GM08714 (cell line): Measurements from ENCODE around the gene YPEL3.
A peak's percentile ranks its signal among the peaks of the same experiment; 100 is the strongest.
"Not testable (repeated sequence)": the region's sequence is repeated elsewhere in the genome, so short reads cannot be mapped to it uniquely, and the experiment has no call there.

Experiments used
- H3K4me3 ChIP-seq: fragments of 200-500 bp; sonication (Bioruptor generic); 2 replicates; pipeline ENCODE4 v1.5.1; 2014; ENCODE audit warnings: mild to moderate bottlenecking, low read length, inconsistent platforms
- ZNF274 ChIP-seq: IDR thresholded peaks from 2 replicates; pipeline ENCODE4 v1.6.1; 2012; ENCODE audit warnings: mild to moderate bottlenecking, low read depth, low read length

The YPEL3 gene

DNA sequence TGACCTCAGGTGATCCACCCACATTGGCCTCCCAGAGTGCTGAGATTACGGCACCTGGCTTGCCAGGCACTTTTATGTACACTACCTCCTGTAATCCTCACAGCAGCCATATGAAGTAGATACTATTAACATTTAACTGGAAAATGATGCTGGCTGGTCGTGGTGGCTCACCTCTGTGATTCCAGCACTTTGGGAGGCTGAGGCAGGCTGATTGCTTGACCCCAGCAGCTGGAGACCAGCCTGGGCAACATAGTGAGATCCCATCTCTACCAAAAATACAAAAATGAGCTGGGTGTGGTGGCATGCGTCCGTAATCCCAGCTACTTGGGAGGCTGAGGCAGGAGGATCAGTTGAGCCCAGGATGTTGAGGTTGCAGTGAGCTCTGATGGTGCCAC, 29.0 kb upstream of the YPEL3 start:
- no peak for TF ChIP-seq ZNF274

DNA sequence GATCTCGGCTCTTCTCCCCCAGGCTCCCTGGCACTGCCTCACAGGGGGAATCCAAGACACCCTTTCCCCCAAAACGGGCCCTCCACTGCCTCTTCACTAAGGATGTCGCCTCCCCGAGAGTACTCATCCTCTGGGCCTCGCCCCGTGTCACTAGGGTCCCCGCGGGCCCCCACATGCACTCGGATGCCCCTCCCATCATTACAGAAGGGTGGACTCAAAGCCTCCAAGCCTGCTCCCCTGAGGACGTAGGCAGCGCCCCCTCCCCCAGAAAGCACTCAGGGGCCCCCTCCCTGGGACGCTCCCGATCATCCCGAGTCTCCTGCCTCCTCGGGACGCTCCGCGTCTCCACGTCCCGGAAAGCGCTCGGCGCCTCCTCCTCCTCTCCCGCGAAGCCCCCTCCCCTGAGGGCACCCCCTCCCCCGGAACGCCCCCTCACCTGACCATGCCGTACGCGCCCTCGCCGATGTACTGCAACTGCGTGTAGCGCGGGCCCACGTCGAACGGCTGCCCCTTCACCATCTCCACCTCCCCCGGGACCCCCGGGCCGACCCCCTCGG, 26.7 kb upstream of the YPEL3 start:
- H3K4me3 ChIP-seq, result peak overlapping the region; percentile 80
- no peak for TF ChIP-seq ZNF274

More for the DNA sequence above, 29.0 kb upstream of the YPEL3 start:
- H3K4me3 ChIP-seq, result no peak overlapping the region

DNA sequence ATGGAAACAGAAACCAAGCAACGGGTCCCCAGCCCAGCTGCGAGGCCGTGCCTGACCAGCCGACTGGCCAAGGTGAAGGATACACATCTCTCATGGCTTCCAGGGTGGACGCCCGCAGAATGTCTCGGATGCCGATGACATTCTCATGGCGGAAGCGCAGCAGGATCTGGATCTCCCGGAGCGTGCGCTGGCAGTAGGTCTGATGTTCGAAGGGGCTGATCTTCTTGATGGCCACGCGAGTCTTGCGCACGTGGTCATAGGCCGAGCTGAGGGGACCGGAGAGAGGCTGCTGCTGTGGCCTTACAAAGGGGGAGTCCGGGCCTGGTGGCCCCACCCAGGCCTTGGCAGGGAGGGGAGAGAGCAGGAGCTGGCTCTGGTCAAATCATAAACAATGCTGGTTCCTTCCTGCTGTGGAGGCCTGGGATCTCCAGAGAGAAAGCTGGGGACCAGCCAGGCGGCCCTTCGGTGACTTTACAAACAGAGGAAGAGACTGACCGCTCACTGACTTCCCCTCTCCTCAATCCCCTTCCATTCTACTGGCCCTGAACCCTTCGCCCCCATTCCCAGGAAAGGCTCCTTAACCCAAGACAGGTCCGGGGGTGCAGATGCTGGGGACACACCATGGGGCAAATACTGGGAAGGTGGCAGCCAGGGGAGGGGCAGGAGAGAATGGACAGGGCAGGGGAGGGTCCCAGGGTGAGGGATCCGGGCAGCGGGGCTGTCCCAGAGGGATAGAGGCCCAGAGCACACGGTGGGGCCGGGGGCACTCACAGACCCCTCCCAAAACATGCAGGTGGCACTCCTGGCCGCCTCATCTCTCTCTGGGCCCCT, 25.9 kb upstream of the YPEL3 start:
- TF ChIP-seq ZNF274, result no peak
- H3K4me3 ChIP-seq, result peak overlapping the region; percentile 80; the same call in 1 of the 2 replicates

DNA sequence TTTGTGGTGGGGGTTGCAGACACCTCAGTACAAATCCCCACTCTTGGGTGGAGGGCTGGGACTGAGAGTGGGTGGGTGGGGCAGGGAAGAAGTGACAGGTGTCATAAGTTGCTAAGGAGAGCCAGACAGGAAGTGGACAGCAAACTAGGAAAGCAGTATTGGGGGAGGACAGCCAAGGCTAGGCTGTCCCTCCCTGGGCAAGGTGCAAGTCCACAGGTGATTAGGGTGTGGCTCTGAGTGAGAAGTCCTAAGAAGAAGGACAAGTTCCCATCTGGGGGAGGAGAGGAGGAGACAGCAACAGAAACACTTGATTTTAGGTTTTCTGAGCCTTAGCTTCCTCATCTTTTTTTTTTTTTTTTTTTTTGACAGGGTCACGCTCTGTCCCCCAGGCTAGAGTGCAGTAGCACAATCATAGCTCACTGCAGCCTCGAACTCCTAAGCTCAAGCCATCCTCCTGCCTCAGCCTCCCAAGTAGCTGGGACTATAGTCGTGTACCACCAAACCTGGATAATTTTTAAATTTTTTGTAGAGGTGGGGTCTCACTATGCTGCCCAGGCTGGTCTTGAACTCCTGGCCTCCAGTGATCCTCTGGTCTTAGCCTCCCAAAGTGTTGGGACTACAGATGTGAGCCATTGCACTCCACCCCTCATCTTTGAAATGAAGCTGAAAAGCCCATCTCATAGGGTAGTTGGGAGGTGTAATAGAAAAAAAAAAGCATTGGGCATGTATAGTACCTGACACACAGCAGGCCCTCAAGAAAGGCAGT, 24.5 kb upstream of the YPEL3 start:
- TF ChIP-seq ZNF274, result no peak
- H3K4me3 ChIP-seq, result no peak overlapping the region

DNA sequence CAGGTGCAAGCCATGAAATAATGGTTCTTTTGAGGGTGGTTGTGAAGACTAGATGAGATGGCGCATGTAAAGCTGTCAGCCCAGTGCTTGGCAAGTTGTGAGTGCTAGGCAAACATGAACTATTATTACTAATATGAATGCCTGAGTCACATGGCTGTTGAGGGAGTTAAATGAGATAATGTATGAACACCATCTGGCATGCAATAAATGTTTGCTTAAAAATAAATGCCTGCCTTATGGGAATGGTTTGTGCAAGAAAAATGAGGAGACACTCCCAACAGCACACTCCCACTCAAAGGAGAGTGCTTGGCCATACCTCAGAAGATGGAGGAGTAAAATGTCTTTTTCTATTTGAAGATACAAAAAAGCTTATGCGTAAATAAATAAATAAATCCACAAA, 23.4 kb upstream of the YPEL3 start:
- no peak overlapping the region for H3K4me3 ChIP-seq
- no peak for TF ChIP-seq ZNF274

DNA sequence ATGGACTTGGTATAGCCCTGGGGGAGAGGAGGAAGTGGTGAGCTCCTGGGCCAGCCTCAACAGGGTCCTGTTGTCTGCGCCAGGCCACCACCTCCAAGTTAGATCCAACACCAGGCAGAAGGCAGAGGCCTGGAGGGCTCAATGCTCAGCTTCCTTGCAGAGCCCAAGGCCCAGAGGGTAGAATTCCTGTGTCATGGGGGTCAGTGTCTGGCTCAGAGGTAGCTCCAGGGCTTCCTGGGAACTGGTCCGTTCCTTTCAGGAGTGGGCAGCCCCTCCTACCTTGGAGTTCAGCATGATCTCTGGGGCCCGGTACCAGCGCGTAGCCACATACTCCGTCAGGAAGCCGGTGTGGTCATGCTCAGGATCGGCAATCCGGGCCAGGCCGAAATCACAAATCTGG, 21.8 kb upstream of the YPEL3 start:
- no peak for TF ChIP-seq ZNF274

DNA sequence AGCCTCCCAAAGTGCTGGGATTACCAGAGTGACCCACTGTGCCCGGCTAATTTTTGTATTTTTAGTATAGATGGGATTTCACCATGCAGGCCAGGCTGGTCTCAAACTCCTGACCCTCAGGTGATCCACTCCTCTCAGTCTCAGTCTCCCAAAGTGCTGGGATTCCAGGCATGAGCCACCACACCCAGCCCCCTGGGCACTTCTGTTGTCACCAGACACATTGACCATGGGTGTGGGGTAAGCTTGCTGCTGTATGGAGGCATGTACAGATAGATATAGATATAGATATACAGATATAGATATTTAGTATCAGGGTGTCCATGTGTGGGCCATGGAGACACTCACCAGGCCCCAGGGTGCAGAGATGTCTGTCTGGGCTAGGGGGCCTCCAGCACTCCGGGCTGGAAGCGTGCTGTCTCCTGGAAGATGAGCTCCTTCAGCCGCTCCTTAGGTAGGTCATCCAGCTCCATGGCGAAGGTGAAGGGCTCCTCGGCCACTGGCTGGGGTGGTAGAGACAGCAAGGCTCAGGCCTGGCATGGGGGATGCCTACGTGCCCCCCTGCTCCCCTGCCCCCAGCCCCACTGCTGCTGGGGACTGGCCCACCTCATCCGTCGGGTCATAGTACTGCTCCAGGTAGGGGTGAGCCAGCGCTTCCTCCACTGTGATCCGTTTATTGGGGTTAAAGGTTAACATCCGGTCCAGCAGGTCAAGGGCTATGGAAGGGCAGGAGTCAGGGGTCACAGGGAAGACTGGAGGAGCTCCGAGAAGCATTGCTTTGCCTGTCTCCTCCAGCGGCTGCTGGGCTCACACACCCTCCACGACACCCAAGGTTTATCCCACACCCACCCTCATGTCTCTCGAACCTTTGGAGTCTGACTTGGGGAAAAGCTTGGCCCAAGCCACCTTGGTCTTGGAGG, 20.5 kb upstream of the YPEL3 start:
- no peak overlapping the region for H3K4me3 ChIP-seq
- TF ChIP-seq ZNF274, result no peak

More for the DNA sequence above, 21.8 kb upstream of the YPEL3 start:
- H3K4me3 ChIP-seq, result no peak overlapping the region

DNA sequence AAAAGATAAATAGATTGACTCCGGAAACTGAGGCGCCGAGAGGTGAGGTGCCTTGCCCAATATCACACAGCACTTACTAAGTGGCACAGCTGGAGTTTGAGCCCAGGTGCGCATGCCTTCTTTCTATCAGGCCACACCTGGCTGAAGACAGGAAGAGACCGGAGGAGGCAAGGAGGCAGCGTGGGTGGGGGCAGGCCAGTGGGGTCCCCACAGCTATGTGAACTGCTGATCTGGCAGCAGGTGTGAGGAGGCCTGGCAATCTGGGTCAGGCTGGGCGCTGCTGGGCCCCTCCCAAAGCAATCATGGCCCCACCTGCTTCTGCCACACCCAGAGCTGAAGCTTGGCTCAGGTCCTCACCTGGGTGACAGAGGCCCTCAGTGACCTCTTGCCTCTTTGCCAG, 19.2 kb upstream of the YPEL3 start:
- no peak overlapping the region for H3K4me3 ChIP-seq
- no peak for TF ChIP-seq ZNF274

DNA sequence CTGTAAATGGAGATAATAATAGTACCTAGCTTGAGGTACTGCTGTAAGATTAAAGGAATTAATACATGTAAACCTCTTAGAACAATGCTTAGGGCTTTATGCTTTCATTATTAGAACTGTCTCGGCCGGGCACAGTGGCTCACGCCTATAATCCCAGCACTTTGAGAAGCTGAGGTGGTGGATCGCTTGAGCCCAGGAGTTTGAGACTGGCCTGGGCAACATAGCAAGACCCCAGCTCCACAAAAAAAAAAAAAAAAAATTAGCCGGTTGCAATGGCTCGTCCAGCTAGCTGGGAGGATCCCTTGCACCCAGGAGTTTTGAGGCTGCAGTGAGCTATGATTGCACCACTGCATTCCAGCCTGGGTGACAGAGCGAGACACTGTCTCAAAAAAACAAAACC, 18.8 kb upstream of the YPEL3 start:
- not testable (repeated sequence) for H3K4me3 ChIP-seq

DNA sequence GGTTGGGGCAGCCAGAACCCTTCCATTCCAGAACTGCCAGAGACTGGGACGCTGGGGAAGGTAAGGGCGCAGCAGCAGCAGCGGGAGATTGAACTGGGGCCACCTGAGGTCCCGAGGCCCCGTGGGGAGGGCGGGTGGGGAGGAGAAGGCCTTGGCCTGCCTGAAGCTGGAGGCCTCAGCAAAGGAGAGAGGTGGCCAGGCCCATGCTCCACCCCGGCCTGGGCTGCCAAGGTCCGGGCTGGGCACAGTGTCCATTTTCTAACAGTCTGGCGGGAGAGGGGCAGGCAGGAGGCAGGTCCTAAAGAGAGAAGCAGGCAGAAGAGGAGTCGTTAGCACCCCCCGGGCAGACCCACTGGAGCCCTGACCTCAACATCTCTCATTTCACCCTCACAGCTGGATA, 18.4 kb upstream of the YPEL3 start:
- H3K4me3 ChIP-seq, result no peak overlapping the region
- no peak for TF ChIP-seq ZNF274

DNA sequence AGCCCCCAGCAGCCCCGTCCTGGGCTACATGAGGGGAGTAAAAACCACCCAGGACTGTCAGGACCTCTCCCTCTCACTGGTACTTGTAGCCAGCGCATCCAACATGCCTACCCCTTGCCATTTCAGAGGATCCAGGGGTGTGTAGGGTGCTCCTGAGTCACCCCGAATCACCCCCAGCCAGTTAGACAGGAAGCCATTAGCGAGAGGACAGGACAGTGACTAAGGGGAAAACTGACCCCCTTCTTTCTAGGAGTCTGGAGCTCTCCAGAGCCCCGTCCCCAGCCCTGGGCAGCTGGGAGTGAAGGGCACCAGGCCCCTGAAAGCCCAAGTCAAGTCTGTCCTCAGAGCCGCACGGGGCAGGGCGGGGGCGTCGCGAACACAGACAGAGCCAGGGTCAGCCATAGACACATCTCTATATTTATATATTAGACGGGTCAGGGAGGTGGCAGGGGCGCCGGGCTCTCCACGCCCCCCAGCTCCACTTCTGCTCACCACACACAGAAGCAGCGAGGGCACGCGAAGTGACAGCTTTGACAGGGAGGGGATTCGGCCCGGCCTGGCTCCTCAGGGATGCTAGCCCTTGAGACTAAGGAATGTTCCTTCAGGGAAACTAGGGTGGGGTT, 17.8 kb upstream of the YPEL3 start:
- no peak overlapping the region for H3K4me3 ChIP-seq
- no peak for TF ChIP-seq ZNF274

DNA sequence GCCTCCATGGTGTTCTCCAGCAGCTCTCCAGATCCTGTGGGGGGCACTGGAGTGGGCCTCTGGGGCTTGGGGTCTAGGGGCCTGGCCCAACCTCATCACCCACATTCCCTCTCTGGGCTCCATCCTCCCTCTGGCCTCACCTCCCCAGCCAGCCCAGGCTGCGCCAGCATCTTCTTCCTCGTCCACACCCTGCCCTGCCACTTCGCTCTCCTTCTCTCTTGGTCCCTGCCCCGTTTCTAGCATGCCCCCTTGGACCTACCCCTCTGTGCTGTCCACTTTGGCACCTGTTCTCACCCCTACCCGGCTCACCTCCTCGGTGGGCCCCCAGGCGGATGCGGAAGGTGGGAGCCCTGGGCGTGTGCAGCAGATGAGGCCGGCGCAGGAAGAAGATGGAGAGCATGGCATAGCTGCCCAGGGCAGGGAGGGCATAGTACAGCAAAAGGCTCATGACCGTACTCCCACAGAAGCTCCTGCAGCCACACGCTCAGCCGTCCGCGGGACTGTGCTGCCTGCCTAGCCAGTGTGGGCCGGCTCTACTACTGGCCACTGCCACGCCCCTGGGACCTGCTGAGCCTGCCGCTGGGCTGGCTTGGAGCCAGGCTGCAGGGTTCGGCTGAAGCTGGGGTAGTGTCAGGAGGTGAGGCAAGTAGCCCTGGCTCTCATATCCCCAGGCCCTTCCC, 17.2 kb upstream of the YPEL3 start, which contains the start of gene GDPD3:
TSS of gene GDPD3 (minus strand) at position 507 of the 680 bp plus-strand sequence. CDS start at position 448, 59 bp downstream.
- TF ChIP-seq ZNF274, result no peak
- H3K4me3 ChIP-seq, result no peak within 1 kb of the TSS
